Neural cell (in vitro differentiated cells): ENCODE results near the gene SUSD5. TPM values are rescaled to one million over a fixed set of nuclear protein-coding genes. Genes with fewer than 3 reads are reported as not detected.

Experiments used
- H2AFZ ChIP-seq: fragments of 200-600, 300-800 bp; sonication (generic), shearing (Covaris generic); 2 replicates; pipeline ENCODE4 v1.6.0; 2014; ENCODE audit warnings: low read depth, mild to moderate bottlenecking, antibody characterized with exemption, low read length, moderate library complexity
- H3F3A ChIP-seq: fragments of 200-600 bp; shearing (Covaris generic); 2 replicates; pipeline ENCODE4 v1.6.1; 2016; ENCODE audit warnings: mild to moderate bottlenecking, moderate library complexity, mixed read lengths, antibody characterized with exemption, low read length; ENCODE audit not compliant: insufficient read depth, poor library complexity, severe bottlenecking
- H3K27ac ChIP-seq: fragments of 200-600, 300-800 bp; sonication (generic), shearing (Covaris generic); 2 replicates; pipeline ENCODE4 v1.5.1; 2014; ENCODE audit warnings: mild to moderate bottlenecking, low read length, moderate library complexity
- H3K27me3 ChIP-seq: fragments of 300-800, 200-600 bp; sonication (generic), shearing (Covaris generic); 2 replicates; pipeline ENCODE4 v1.6.0; 2014; ENCODE audit warnings: mild to moderate bottlenecking, low read depth, low read length, moderate library complexity; ENCODE audit not compliant: insufficient read depth
- H3K36me3 ChIP-seq: fragments of 300-800, 200-600 bp; sonication (generic), shearing (Covaris generic); 2 replicates; pipeline ENCODE4 v1.5.1; 2014; ENCODE audit warnings: mild to moderate bottlenecking, antibody characterized with exemption, low read length, moderate library complexity; ENCODE audit not compliant: insufficient read depth
- H3K4me2 ChIP-seq: fragments of 300-800, 200-600 bp; sonication (generic), shearing (Covaris generic); 2 replicates; pipeline ENCODE4 v1.6.0; 2014; ENCODE audit warnings: mild to moderate bottlenecking, low read length
- H3K4me3 ChIP-seq: fragments of 300-800, 200-600 bp; sonication (generic), shearing (Covaris generic); 2 replicates; pipeline ENCODE4 v1.5.1; 2014; ENCODE audit warnings: mild to moderate bottlenecking, low read length, moderate library complexity
- H3K79me2 ChIP-seq: fragments of 200-600 bp; shearing (Covaris generic); replicated peaks from 2 replicates; pipeline ENCODE4 v1.6.0; 2014; ENCODE audit warnings: mild to moderate bottlenecking, low read length, moderate library complexity; ENCODE audit not compliant: insufficient read depth
- H3K9ac ChIP-seq: fragments of 300-800, 200-600 bp; sonication (generic), shearing (Covaris generic); 2 replicates; pipeline ENCODE4 v1.6.1; 2016; ENCODE audit warnings: mild to moderate bottlenecking, low read length, mixed read lengths
- H3K9me2 ChIP-seq: fragments of 200-600 bp; shearing (Covaris generic); 2 replicates; pipeline ENCODE4 v1.6.1; 2016; ENCODE audit warnings: mild to moderate bottlenecking, low read length, mixed read lengths; ENCODE audit not compliant: insufficient read depth
- H3K9me3 ChIP-seq: fragments of 200-600, 300-800 bp; sonication (generic), shearing (Covaris generic); 2 replicates; pipeline ENCODE4 v1.6.1; 2016; ENCODE audit warnings: mild to moderate bottlenecking, mixed run types, low read length, moderate library complexity, mixed read lengths
- H4K20me1 ChIP-seq: fragments of 200-600 bp; shearing (Covaris generic); 2 replicates; pipeline ENCODE4 v1.6.1; 2016; ENCODE audit warnings: mild to moderate bottlenecking, mixed run types; ENCODE audit not compliant: insufficient read depth
- CTCF ChIP-seq: fragments of 450-650 bp; IDR thresholded peaks from 2 replicates; pipeline ENCODE4 v1.5.1; 2014; ENCODE audit warnings: antibody characterized with exemption, mild to moderate bottlenecking, moderate library complexity; ENCODE audit not compliant: poor library complexity, severe bottlenecking
- EP300 ChIP-seq: fragments of 450-650 bp; conservative IDR thresholded peaks from 2 replicates; pipeline ENCODE4 v1.6.1; 2014; ENCODE audit warnings: antibody characterized with exemption, mild to moderate bottlenecking, moderate library complexity; ENCODE audit not compliant: poor library complexity, severe bottlenecking
- EZH2 ChIP-seq: fragments of 200-600, 300-800 bp; shearing (Covaris generic), sonication (generic); IDR thresholded peaks from 2 replicates; pipeline ENCODE4 v1.6.1; 2014; ENCODE audit warnings: antibody characterized with exemption, low read length, borderline replicate concordance, mild to moderate bottlenecking; ENCODE audit not compliant: insufficient read depth, poor library complexity, severe bottlenecking
- MXI1 ChIP-seq: fragments of 450-650 bp; conservative IDR thresholded peaks from 2 replicates; pipeline ENCODE4 v1.6.1; 2014; ENCODE audit warnings: antibody characterized with exemption, mild to moderate bottlenecking; ENCODE audit not compliant: poor library complexity, severe bottlenecking
- POLR2AphosphoS5 ChIP-seq: IDR thresholded peaks from 2 replicates; pipeline ENCODE4 v1.6.1; 2012
- RAD21 ChIP-seq: fragments of 450-650 bp; conservative IDR thresholded peaks from 2 replicates; pipeline ENCODE4 v1.6.1; 2014; ENCODE audit warnings: antibody characterized with exemption, mild to moderate bottlenecking, moderate library complexity
- REST ChIP-seq: IDR thresholded peaks from 2 replicates; pipeline ENCODE4 v1.6.1; 2012; ENCODE audit warnings: borderline replicate concordance
- SMC3 ChIP-seq: fragments of 450-650 bp; conservative IDR thresholded peaks from 2 replicates; pipeline ENCODE4 v1.6.1; 2014; ENCODE audit warnings: antibody characterized with exemption, mild to moderate bottlenecking, moderate library complexity; ENCODE audit not compliant: poor library complexity
- TAF1 ChIP-seq: IDR thresholded peaks from 2 replicates; pipeline ENCODE4 v1.6.1; 2012; ENCODE audit warnings: low read depth
- polyA plus RNA-seq: library from polyadenylated mRNA; depleted of rRNA; stranded (reverse); fragments of >200 nt; gene quantifications from 2 replicates; pipeline ENCODE4 v1.2.3, GENCODE V29; 2014

Gene SUSD5
- polyA plus RNA-seq, 1 donor from 2014 or later: 0.74 TPM

GRCh38 chr3:33250712-33251111 lies 32.1 kb upstream of the SUSD5 start:
- Histone ChIP-seq H3K9me2 (no peaks in the 10 kb centered on the region), H3K4me2 (no peak overlapping the region), H3K9me3 (no peaks in the 10 kb centered on the region), H4K20me1 (no peaks in the 10 kb centered on the region), H3K79me2 (no peaks in the 10 kb centered on the region), H3F3A (no peaks in the 10 kb centered on the region), H2AFZ (no peak overlapping the region), H3K4me3 (no peak overlapping the region), H3K27ac (no peak overlapping the region), H3K9ac (no peak overlapping the region), H3K36me3 (no peaks in the 10 kb centered on the region), H3K27me3 (no peaks in the 10 kb centered on the region)
- TF ChIP-seq TAF1 (no peak), EP300 (no peak), CTCF (no peak), MXI1 (no peak), POLR2AphosphoS5 (no peak), SMC3 (no peak), RAD21 (no peak), EZH2 (no peak), REST (no peak)

GRCh38 chr3:33246786-33247185 lies 28.2 kb upstream of the SUSD5 start:
- Histone ChIP-seq H3K79me2 (no peaks in the 10 kb centered on the region), H3K4me2 (no peak overlapping the region), H2AFZ (no peak overlapping the region), H4K20me1 (no peaks in the 10 kb centered on the region), H3K27me3 (no peaks in the 10 kb centered on the region), H3K36me3 (no peaks in the 10 kb centered on the region), H3K9me2 (no peaks in the 10 kb centered on the region), H3F3A (no peaks in the 10 kb centered on the region), H3K4me3 (no peak overlapping the region), H3K9me3 (no peaks in the 10 kb centered on the region), H3K9ac (no peak overlapping the region), H3K27ac (no peak overlapping the region)
- TF ChIP-seq TAF1: no peak
- no peak for TF ChIP-seq MXI1
- TF ChIP-seq POLR2AphosphoS5: no peak
- TF ChIP-seq CTCF: no peak
- TF ChIP-seq REST: no peak
- TF ChIP-seq EZH2: no peak
- no peak for TF ChIP-seq RAD21
- no peak for TF ChIP-seq EP300
- TF ChIP-seq SMC3: no peak
